Transverse colon (tissue), 4 donors: ENCODE measurements around the gene SIGLEC1. TPM values are rescaled to one million over a fixed set of nuclear protein-coding genes. Genes with fewer than 3 reads are reported as not detected.

Experiments used
- DNase-seq: peaks from one replicate; pipeline ENCODE4 v3.0.0-alpha.2; 2019
- H3K27ac ChIP-seq, 4 donors: fragments of 200-600 bp; sonication (generic); 2 replicates each; pipeline ENCODE4 v1.5.1; 2016 to 2018; ENCODE audit warnings: inconsistent platforms in 4 of 4
- H3K27me3 ChIP-seq: fragments of 200-600 bp; sonication (generic); 2 replicates; pipeline ENCODE4 v1.5.1; 2017; ENCODE audit warnings: inconsistent platforms
- H3K36me3 ChIP-seq, 4 donors: fragments of 200-600 bp; sonication (generic); 2 replicates each; pipeline ENCODE4 v1.5.1; 2017 to 2019; ENCODE audit warnings: inconsistent platforms in 4 of 4
- H3K4me1 ChIP-seq, 4 donors: fragments of 200-600 bp; sonication (generic); 2 replicates each; pipeline ENCODE4 v1.5.1; 2017 to 2020; ENCODE audit warnings: inconsistent platforms in 4 of 4
- H3K4me3 ChIP-seq, 4 donors: fragments of 200-600 bp; sonication (generic); 1 replicate in 1 of 4; 2 replicates in 3 of 4; pipeline versions ENCODE4 v1.5.1 to v1.6.1; 2017 to 2019; ENCODE audit warnings: inconsistent platforms in 4 of 4
- H3K9me3 ChIP-seq, 2 donors: fragments of 200-600 bp; sonication (generic); 2 replicates each; pipeline ENCODE4 v1.5.1; 2017 to 2019; ENCODE audit warnings: inconsistent platforms in 2 of 2
- CTCF ChIP-seq, 5 experiments: fragments of 200-600 bp in 3 of 5; fragments of 450-650 bp in 2 of 5; sonication (generic) in 3 of 5; IDR thresholded peaks; 1 replicate in 2 of 5; 2 replicates in 3 of 5; pipeline ENCODE4 v1.5.1; 2016 to 2017; ENCODE audit warnings: antibody characterized with exemption in 5 of 5, inconsistent platforms in 3 of 5, mild to moderate bottlenecking in 2 of 5, moderate library complexity in 1 of 5
- EP300 ChIP-seq: sonication (generic); formaldehyde crosslinking; IDR thresholded peaks from one replicate; pipeline ENCODE4 v1.6.1; 2017; ENCODE audit warnings: antibody characterized with exemption, low read depth
- POLR2A ChIP-seq: fragments of 450-650 bp; IDR thresholded peaks from one replicate; pipeline ENCODE4 v1.6.1; 2016; ENCODE audit warnings: antibody characterized with exemption, mild to moderate bottlenecking, moderate library complexity
- POLR2AphosphoS5 ChIP-seq, 3 donors: sonication (generic); formaldehyde crosslinking; IDR thresholded peaks; one replicate each; pipeline ENCODE4 v1.6.1; 2016; ENCODE audit warnings: antibody characterized with exemption in 3 of 3
- WGBS, 2 donors: methylation state at CpG; one replicate each; pipeline ENCODE4 v1.1.5; 2018; ENCODE audit warnings: low coverage in 1 of 2; 5-methylcytosine and 5-hydroxymethylcytosine counted together
- in situ Hi-C, 4 donors: fragments of 200-750 bp; cut with MboI; loops; one replicate each; pipeline versions ENCODE4 v1.15.0 to v1.15.1; 2017; ENCODE audit warnings: low sequenced_read_pairs in 3 of 4, low pct_ligation_motif_present in 1 of 4, low pct_unique_long_range_greater_than_20kb in 1 of 4
- intact Hi-C: fragments of 100-400 bp; cut with DNase I; formaldehyde crosslinking; loops from one replicate; pipeline ENCODE4 v1.15.1; 2023; ENCODE audit warnings: low total_unique reads
- total RNA-seq, 4 donors: library from RNA; depleted of rRNA; stranded (reverse); fragments of >200 nt; gene quantifications; one replicate each; pipeline ENCODE4 v1.1.0, GENCODE V29; 2016

Gene SIGLEC1
- total RNA-seq, 4 donors from 2014 or later: 2.2 to 17.6 (median 7.9) TPM

- in situ Hi-C loops (no loop called here), intact Hi-C loops (no loop called here)
- no peaks in the 10 kb centered on the region for H3K36me3 ChIP-seq
- H3K4me1 ChIP-seq: no peaks in the 10 kb centered on the region
- H3K27me3 ChIP-seq: no peaks in the 10 kb centered on the region
- no peak for DNase-seq
- no peak overlapping the region for H3K4me3 ChIP-seq
- 82 to 92% methylated on average over 3 to 11 of the region's 13 CpGs for WGBS, 2 donors
- H3K9me3 ChIP-seq: no peaks in the 10 kb centered on the region
- H3K27ac ChIP-seq: no peak overlapping the region
- TF ChIP-seq POLR2AphosphoS5 (IDR thresholded peaks at IDR 0.05) (no peak), CTCF (IDR thresholded peaks at IDR 0.05) (no peak), EP300 (no peak), POLR2A (no peak)
Measured at GRCh38 chr20:3701061-3701998, 11.1 kb downstream of the SIGLEC1 start.

- in situ Hi-C loops: loop anchor here in 1 of 4 donors (25.0 kb wide), 1 partner anchor 388 kb away; no protein-coding TSS in a partner anchor
Measured at GRCh38 chr20:3699037-3699436, 13.4 kb downstream of the SIGLEC1 start.

GRCh38 chr20:3698591-3699001, 13.8 kb downstream of the SIGLEC1 start:
- no peaks in the 10 kb centered on the region for H3K36me3 ChIP-seq
- no peak overlapping the region for H3K27ac ChIP-seq
- intact Hi-C loops (no loop called here), in situ Hi-C loops (loop anchor here in 1 of 4 donors (25.0 kb wide), 1 partner anchor 389 kb away; no protein-coding TSS in a partner anchor)
- H3K4me3 ChIP-seq: no peak overlapping the region
- TF ChIP-seq EP300 (no peak), POLR2AphosphoS5 (IDR thresholded peaks at IDR 0.05) (no peak), POLR2A (no peak), CTCF (IDR thresholded peaks at IDR 0.05) (no peak)
- H3K27me3 ChIP-seq: no peaks in the 10 kb centered on the region
- no peaks in the 10 kb centered on the region for H3K4me1 ChIP-seq
- H3K9me3 ChIP-seq: no peaks in the 10 kb centered on the region
- WGBS, 2 donors: 91% methylated on average over 4 of the region's 6 CpGs; no CpG with 5 or more reads in 1 of the 2 donors
- DNase-seq: no peak

More at GRCh38 chr20:3699037-3699436, 13.4 kb downstream of the SIGLEC1 start:
- TF ChIP-seq POLR2AphosphoS5 (IDR thresholded peaks at IDR 0.05) (no peak), EP300 (no peak), POLR2A (no peak), CTCF (IDR thresholded peaks at IDR 0.05) (no peak)
- 95% methylated on average over 16 of the region's 16 CpGs; no CpG with 5 or more reads in 1 of the 2 donors for WGBS, 2 donors
- no peak overlapping the region for H3K4me3 ChIP-seq
- no peaks in the 10 kb centered on the region for H3K9me3 ChIP-seq
- intact Hi-C loops: no loop called here
- H3K4me1 ChIP-seq: no peaks in the 10 kb centered on the region
- no peak for DNase-seq
- H3K36me3 ChIP-seq: no peaks in the 10 kb centered on the region
- H3K27ac ChIP-seq: no peak overlapping the region
- H3K27me3 ChIP-seq: no peaks in the 10 kb centered on the region

- in situ Hi-C loops: loop anchor here in 1 of 4 donors (25.0 kb wide), 1 partner anchor 390 kb away; no protein-coding TSS in a partner anchor
- TF ChIP-seq POLR2AphosphoS5 (IDR thresholded peaks at IDR 0.05) (no peak), POLR2A (no peak), CTCF (IDR thresholded peaks at IDR 0.05) (no peak), EP300 (no peak)
- DNase-seq: no peak
- H3K27me3 ChIP-seq: no peaks in the 10 kb centered on the region
- H3K27ac ChIP-seq: no peak overlapping the region
- WGBS, 2 donors: 80% methylated on average over 12 of the region's 18 CpGs; no CpG with 5 or more reads in 1 of the 2 donors
- H3K36me3 ChIP-seq: no peaks in the 10 kb centered on the region
- H3K4me3 ChIP-seq: no peak overlapping the region
- no peaks in the 10 kb centered on the region for H3K4me1 ChIP-seq
- H3K9me3 ChIP-seq: no peaks in the 10 kb centered on the region
- intact Hi-C loops: no loop called here
Measured at GRCh38 chr20:3697588-3698305, 14.7 kb downstream of the SIGLEC1 start.
